ENCODE results near the gene LARGE1.

Gene LARGE1

GRCh38 chr22:33240888-33241475, 679.3 kb downstream of the LARGE1 start:
- H3K27ac ChIP-seq (ENCODE audit: low read length), result no peak overlapping the region
- H3K4me1 ChIP-seq (ENCODE audit: control insufficient read depth in 1 of 2, insufficient read depth in 2 of 2, low read length in 2 of 2), result no peaks in the 10 kb centered on the region
- no peaks in the 10 kb centered on the region for H3K27me3 ChIP-seq (ENCODE audit: low read depth, low read length)
- H3K4me3 ChIP-seq (ENCODE audit: low read depth in 1 of 2, low read length in 2 of 2), result no peak overlapping the region
- H3K36me3 ChIP-seq (ENCODE audit: control insufficient read depth in 1 of 2, insufficient read depth in 2 of 2, low read length in 2 of 2), result no peaks in the 10 kb centered on the region
- H3K9me3 ChIP-seq (ENCODE audit: control insufficient read depth in 1 of 2, low read length in 2 of 2), result peaks cover 0 to 12% of the 10 kb centered on the region in 2 donors

GRCh38 chr22:33232071-33232470, 688.2 kb downstream of the LARGE1 start:
- Histone ChIP-seq H3K27ac (ENCODE audit: low read length) (no peak overlapping the region), H3K9me3 (ENCODE audit: control insufficient read depth in 1 of 2, low read length in 2 of 2) (peaks cover 12 to 20% of the 10 kb centered on the region in 2 donors), H3K4me3 (ENCODE audit: low read depth in 1 of 2, low read length in 2 of 2) (no peak overlapping the region)

DNA sequence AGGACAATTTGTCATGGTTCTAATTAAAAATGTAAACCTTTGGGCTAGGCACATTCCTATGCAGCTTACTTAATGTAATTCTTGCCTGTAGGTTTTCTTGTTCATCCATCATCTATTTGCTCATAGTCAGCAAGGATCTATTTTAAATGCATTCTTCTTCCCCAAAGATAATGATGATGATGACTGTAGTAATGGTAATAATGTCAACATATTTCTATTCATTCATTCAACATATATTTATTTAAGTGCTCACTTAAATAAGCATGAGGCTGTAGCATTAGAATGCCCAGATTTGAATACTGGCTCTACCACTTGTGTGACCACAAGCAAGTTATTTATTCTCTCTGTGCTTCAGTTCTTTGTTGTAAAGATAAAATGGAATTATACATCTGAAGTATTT, 692.5 kb downstream of the LARGE1 start:
- H3K4me1 ChIP-seq (ENCODE audit: control insufficient read depth in 1 of 2, insufficient read depth in 2 of 2, low read length in 2 of 2), result no peaks in the 10 kb centered on the region
- H3K4me3 ChIP-seq (ENCODE audit: low read depth in 1 of 2, low read length in 2 of 2), result no peak overlapping the region
- H3K9me3 ChIP-seq (ENCODE audit: control insufficient read depth in 1 of 2, low read length in 2 of 2), result peaks cover 12 to 20% of the 10 kb centered on the region in 2 donors
- H3K36me3 ChIP-seq (ENCODE audit: control insufficient read depth in 1 of 2, insufficient read depth in 2 of 2, low read length in 2 of 2), result no peaks in the 10 kb centered on the region
- no peaks in the 10 kb centered on the region for H3K27me3 ChIP-seq (ENCODE audit: low read depth, low read length)
- no peak overlapping the region for H3K27ac ChIP-seq (ENCODE audit: low read length)

More at GRCh38 chr22:33232071-33232470, 688.2 kb downstream of the LARGE1 start:
- Histone ChIP-seq H3K27me3 (ENCODE audit: low read depth, low read length) (no peaks in the 10 kb centered on the region), H3K4me1 (ENCODE audit: control insufficient read depth in 1 of 2, insufficient read depth in 2 of 2, low read length in 2 of 2) (no peaks in the 10 kb centered on the region), H3K36me3 (ENCODE audit: control insufficient read depth in 1 of 2, insufficient read depth in 2 of 2, low read length in 2 of 2) (no peaks in the 10 kb centered on the region)

DNA sequence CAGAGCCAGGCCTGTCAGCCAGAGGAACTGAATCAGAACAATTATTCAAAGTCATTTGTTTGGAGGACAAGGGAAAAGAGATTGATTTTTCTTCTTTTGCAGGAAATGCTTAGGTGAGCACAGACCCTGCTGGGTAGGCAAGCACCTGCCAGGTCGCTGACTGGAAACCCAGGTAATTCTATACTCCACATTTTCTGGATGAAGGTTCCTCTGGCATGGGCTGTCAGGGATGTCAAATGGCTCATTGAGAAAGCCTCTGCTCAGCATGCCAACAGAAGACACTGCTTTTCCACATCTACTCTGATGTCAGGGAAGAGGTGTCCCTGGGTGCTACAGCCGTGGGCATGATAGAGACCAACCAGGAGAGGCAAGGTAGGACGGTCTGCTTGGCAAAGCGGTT, 695.4 kb downstream of the LARGE1 start:
- Histone ChIP-seq H3K36me3 (ENCODE audit: control insufficient read depth in 1 of 2, insufficient read depth in 2 of 2, low read length in 2 of 2) (no peaks in the 10 kb centered on the region), H3K27me3 (ENCODE audit: low read depth, low read length) (no peaks in the 10 kb centered on the region), H3K4me3 (ENCODE audit: low read depth in 1 of 2, low read length in 2 of 2) (no peak overlapping the region), H3K4me1 (ENCODE audit: control insufficient read depth in 1 of 2, insufficient read depth in 2 of 2, low read length in 2 of 2) (no peaks in the 10 kb centered on the region), H3K27ac (ENCODE audit: low read length) (no peak overlapping the region), H3K9me3 (ENCODE audit: control insufficient read depth in 1 of 2, low read length in 2 of 2) (peaks cover 4 to 13% of the 10 kb centered on the region in 2 donors)
